ENCODE results near the gene SERINC5. TPM values are rescaled to one million over a fixed set of nuclear protein-coding genes. Genes with fewer than 3 reads are reported as not detected.
"Not testable (repeated sequence)": the region's sequence is repeated elsewhere in the genome, so short reads cannot be mapped to it uniquely, and the experiment has no call there.

Gene SERINC5
- total RNA-seq, 1 experiment from 2014 or later, result 5.5 TPM

GRCh38 chr5:80122579-80122978 is 133.3 kb downstream of the SERINC5 start:
- Histone ChIP-seq H3K36me3 (no peaks in the 10 kb centered on the region), H3K9me3 (no peaks in the 10 kb centered on the region), H3K4me3 (no peak overlapping the region), H3K27me3 (no peaks in the 10 kb centered on the region)
- no peak for DNase-seq

- H3K36me3 ChIP-seq, result no peaks in the 10 kb centered on the region
- no peaks in the 10 kb centered on the region for H3K27me3 ChIP-seq
- no peak overlapping the region for H3K4me3 ChIP-seq
- no peaks in the 10 kb centered on the region for H3K9me3 ChIP-seq
- DNase-seq, result no peak
Measured at GRCh38 chr5:80119372-80119771, 136.5 kb downstream of the SERINC5 start.

GRCh38 chr5:80117446-80117845 is 138.4 kb downstream of the SERINC5 start:
- Histone ChIP-seq H3K9me3 (no peaks in the 10 kb centered on the region), H3K4me3 (no peak overlapping the region), H3K36me3 (no peaks in the 10 kb centered on the region), H3K27me3 (no peaks in the 10 kb centered on the region)
- DNase-seq, result no peak

- no peaks in the 10 kb centered on the region for H3K27me3 ChIP-seq
- no peaks in the 10 kb centered on the region for H3K9me3 ChIP-seq
- no peak overlapping the region for H3K4me3 ChIP-seq
- H3K36me3 ChIP-seq, result no peaks in the 10 kb centered on the region
- DNase-seq, result no peak
Measured at GRCh38 chr5:80116465-80116864, 139.4 kb downstream of the SERINC5 start.

- DNase-seq, result no peak
Measured at GRCh38 chr5:80116000-80116399, 139.8 kb downstream of the SERINC5 start.

GRCh38 chr5:80114860-80115259 is 141.0 kb downstream of the SERINC5 start:
- no peak for DNase-seq
- Histone ChIP-seq H3K27me3 (no peaks in the 10 kb centered on the region), H3K9me3 (no peaks in the 10 kb centered on the region), H3K4me3 (no peak overlapping the region), H3K36me3 (no peaks in the 10 kb centered on the region)

More at GRCh38 chr5:80116000-80116399, 139.8 kb downstream of the SERINC5 start:
- Histone ChIP-seq H3K9me3 (no peaks in the 10 kb centered on the region), H3K27me3 (no peaks in the 10 kb centered on the region), H3K4me3 (no peak overlapping the region), H3K36me3 (no peaks in the 10 kb centered on the region)

- not testable (repeated sequence) for DNase-seq, H3K27me3 ChIP-seq, H3K9me3 ChIP-seq, H3K36me3 ChIP-seq, H3K4me3 ChIP-seq
Measured at GRCh38 chr5:80111376-80111990, 144.4 kb downstream of the SERINC5 start.

GRCh38 chr5:80109646-80110478 is 146.0 kb downstream of the SERINC5 start:
- Histone ChIP-seq H3K9me3 (no peaks in the 10 kb centered on the region), H3K4me3 (no peak overlapping the region), H3K27me3 (no peaks in the 10 kb centered on the region), H3K36me3 (no peaks in the 10 kb centered on the region)
- DNase-seq, result peak; percentile 63

- DNase-seq, result no peak
- Histone ChIP-seq H3K36me3 (no peaks in the 10 kb centered on the region), H3K4me3 (no peak overlapping the region), H3K27me3 (no peaks in the 10 kb centered on the region), H3K9me3 (no peaks in the 10 kb centered on the region)
Measured at GRCh38 chr5:80106916-80107315, 148.9 kb downstream of the SERINC5 start.

GRCh38 chr5:80105698-80106439 is 150.0 kb downstream of the SERINC5 start:
- H3K4me3 ChIP-seq, result no peak overlapping the region
- no peaks in the 10 kb centered on the region for H3K9me3 ChIP-seq
- no peak for DNase-seq
- H3K27me3 ChIP-seq, result no peaks in the 10 kb centered on the region
- no peaks in the 10 kb centered on the region for H3K36me3 ChIP-seq

GRCh38 chr5:80103371-80103770 is 152.5 kb downstream of the SERINC5 start:
- Histone ChIP-seq H3K9me3 (no peaks in the 10 kb centered on the region), H3K36me3 (no peaks in the 10 kb centered on the region), H3K4me3 (no peak overlapping the region), H3K27me3 (no peaks in the 10 kb centered on the region)
- no peak for DNase-seq

GRCh38 chr5:80101993-80102392 is 153.9 kb downstream of the SERINC5 start:
- no peaks in the 10 kb centered on the region for H3K9me3 ChIP-seq
- no peak for DNase-seq
- no peak overlapping the region for H3K4me3 ChIP-seq
- no peaks in the 10 kb centered on the region for H3K36me3 ChIP-seq
- no peaks in the 10 kb centered on the region for H3K27me3 ChIP-seq

- no peak for DNase-seq
Measured at GRCh38 chr5:80097451-80097850, 158.4 kb downstream of the SERINC5 start.

GRCh38 chr5:80094236-80094738 is 161.6 kb downstream of the SERINC5 start:
- H3K9me3 ChIP-seq, result no peaks in the 10 kb centered on the region
- DNase-seq, result no peak
- no peak overlapping the region for H3K4me3 ChIP-seq
- H3K36me3 ChIP-seq, result no peaks in the 10 kb centered on the region
- H3K27me3 ChIP-seq, result no peaks in the 10 kb centered on the region

More at GRCh38 chr5:80097451-80097850, 158.4 kb downstream of the SERINC5 start:
- Histone ChIP-seq H3K36me3 (no peaks in the 10 kb centered on the region), H3K27me3 (no peaks in the 10 kb centered on the region), H3K4me3 (no peak overlapping the region), H3K9me3 (no peaks in the 10 kb centered on the region)

- H3K36me3 ChIP-seq, result no peaks in the 10 kb centered on the region
- H3K4me3 ChIP-seq, result no peak overlapping the region
- no peak for DNase-seq
- no peaks in the 10 kb centered on the region for H3K27me3 ChIP-seq
- H3K9me3 ChIP-seq, result no peaks in the 10 kb centered on the region
Measured at GRCh38 chr5:80093796-80094195, 162.1 kb downstream of the SERINC5 start.

- no peaks in the 10 kb centered on the region for H3K9me3 ChIP-seq
- H3K36me3 ChIP-seq, result no peaks in the 10 kb centered on the region
- no peak for DNase-seq
- no peaks in the 10 kb centered on the region for H3K27me3 ChIP-seq
- no peak overlapping the region for H3K4me3 ChIP-seq
Measured at GRCh38 chr5:80092486-80093107, 163.3 kb downstream of the SERINC5 start.

- peak; percentile 17 for DNase-seq
- H3K9me3 ChIP-seq, H3K36me3 ChIP-seq, H3K27me3 ChIP-seq, H3K4me3 ChIP-seq: not testable (repeated sequence)
Measured at GRCh38 chr5:80091792-80092192, 164.1 kb downstream of the SERINC5 start.
